Muscle of back (tissue), 11 donors: ENCODE data around the gene RAB15. TPM values are rescaled to one million over a fixed set of nuclear protein-coding genes. Genes with fewer than 3 reads are reported as not detected.

ENCODE experiments used
- DNase-seq, 3 donors: peaks; one replicate each; pipeline versions ENCODE4 v3.0.0 to v3.0.0-alpha.2; 2013
- polyA plus RNA-seq, 10 donors: library from polyadenylated mRNA; unstranded; fragments of 120-200 nt; gene quantifications; one replicate each; pipeline ENCODE4 v1.2.1, GENCODE V29; 2013; ENCODE audit not compliant: insufficient read length in 10 of 10

The RAB15 gene
- polyA plus RNA-seq, 10 donors: 22.1 to 38.9 (median 25.6) TPM

GRCh38 chr14:64938972-64939816, 32.9 kb downstream of the RAB15 start:
- DNase-seq: no peak

- DNase-seq: no peak
These were observed 34.3 kb downstream of the RAB15 start for GRCh38 chr14:64937821-64938193.

GRCh38 chr14:64937171-64937820, 34.8 kb downstream of the RAB15 start:
- DNase-seq: no peak

GRCh38 chr14:64935508-64935907, 36.6 kb downstream of the RAB15 start:
- DNase-seq: no peak

GRCh38 chr14:64934338-64934929, 37.7 kb downstream of the RAB15 start:
- DNase-seq: peak in 2 of 3 donors; percentile 22 to 26

- DNase-seq: no peak
These were observed 39.9 kb downstream of the RAB15 start for GRCh38 chr14:64932231-64932630.

- DNase-seq: no peak
These were observed 41.0 kb downstream of the RAB15 start for GRCh38 chr14:64931123-64931522.

- DNase-seq: peak in 2 of 3 donors; percentile 24 to 36
These were observed 41.9 kb downstream of the RAB15 start for GRCh38 chr14:64930085-64930843.

GRCh38 chr14:64929014-64929359, 43.1 kb downstream of the RAB15 start:
- no peak for DNase-seq

GRCh38 chr14:64928239-64929013, 43.7 kb downstream of the RAB15 start:
- no peak for DNase-seq

GRCh38 chr14:64927031-64927430, 45.1 kb downstream of the RAB15 start:
- no peak for DNase-seq

- no peak for DNase-seq
These were observed 45.6 kb downstream of the RAB15 start for GRCh38 chr14:64926398-64926995.

- no peak for DNase-seq
These were observed 49.1 kb downstream of the RAB15 start for GRCh38 chr14:64923015-64923414.

GRCh38 chr14:64920465-64920864, 51.7 kb downstream of the RAB15 start:
- no peak for DNase-seq

- DNase-seq: no peak
These were observed 52.5 kb downstream of the RAB15 start for GRCh38 chr14:64919618-64920017.

GRCh38 chr14:64919215-64919614, 52.9 kb downstream of the RAB15 start:
- no peak for DNase-seq

- DNase-seq: no peak
These were observed 53.9 kb downstream of the RAB15 start for GRCh38 chr14:64918216-64918615.

- no peak for DNase-seq
These were observed 56.3 kb downstream of the RAB15 start for GRCh38 chr14:64915797-64916196.

GRCh38 chr14:64915029-64915424, 57.1 kb downstream of the RAB15 start:
- no peak for DNase-seq

- peak; percentile 97 to 98 (median 97) for DNase-seq
These were observed 57.7 kb downstream of the RAB15 start, which contains the start of gene CHURC1 for GRCh38 chr14:64914237-64915028. Gene CHURC1, plus strand, starts transcription at chr14:64914455. Its CDS starts 41 bp downstream, at chr14:64914496.
